HFF-Myc (cell line): ENCODE data around the gene MCTP1.

Experiments
- DNase-seq: peaks from one replicate; pipeline ENCODE4 v3.0.0-alpha.2; 2011; ENCODE audit warnings: low read depth; ENCODE audit errors: extremely low read depth
- H3K4me3 ChIP-seq: replicated peaks from 2 replicates; pipeline ENCODE4 v1.5.1; 2011; ENCODE audit warnings: low read depth, mild to moderate bottlenecking, control low read depth, low read length
- CTCF ChIP-seq: IDR thresholded peaks from 2 replicates; pipeline ENCODE4 v1.5.1; 2012; ENCODE audit warnings: mild to moderate bottlenecking, low read depth, low read length, control low read depth; ENCODE audit errors: missing control alignments

Gene MCTP1

DNA sequence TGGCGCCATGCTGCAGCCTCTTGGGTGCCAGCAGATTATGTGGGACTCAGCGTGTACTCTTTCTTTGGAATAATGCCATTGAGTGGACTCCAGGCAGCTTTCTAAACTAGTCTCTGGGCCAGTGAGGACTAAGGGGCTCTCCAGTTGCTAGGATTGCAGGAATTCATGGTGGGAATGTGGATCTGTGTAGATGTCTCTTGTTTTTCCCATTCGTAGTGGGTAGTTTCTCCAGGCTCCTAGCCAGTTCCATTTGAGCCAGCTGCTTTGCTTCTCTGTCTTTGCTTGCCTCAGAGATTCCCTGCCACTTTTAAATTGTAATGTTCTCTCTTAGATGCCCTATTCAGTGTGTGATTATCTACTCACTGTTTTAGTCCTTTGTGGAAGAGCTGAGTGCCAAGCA is 623.8 kb downstream of the MCTP1 start:
- TF ChIP-seq CTCF = no peak
- H3K4me3 ChIP-seq = no peak overlapping the region
- no peak for DNase-seq

- DNase-seq = no peak
- no peak overlapping the region for H3K4me3 ChIP-seq
- no peak for TF ChIP-seq CTCF
Measured at GRCh38 chr5:94660506-94660905, 624.4 kb downstream of the MCTP1 start.

DNA sequence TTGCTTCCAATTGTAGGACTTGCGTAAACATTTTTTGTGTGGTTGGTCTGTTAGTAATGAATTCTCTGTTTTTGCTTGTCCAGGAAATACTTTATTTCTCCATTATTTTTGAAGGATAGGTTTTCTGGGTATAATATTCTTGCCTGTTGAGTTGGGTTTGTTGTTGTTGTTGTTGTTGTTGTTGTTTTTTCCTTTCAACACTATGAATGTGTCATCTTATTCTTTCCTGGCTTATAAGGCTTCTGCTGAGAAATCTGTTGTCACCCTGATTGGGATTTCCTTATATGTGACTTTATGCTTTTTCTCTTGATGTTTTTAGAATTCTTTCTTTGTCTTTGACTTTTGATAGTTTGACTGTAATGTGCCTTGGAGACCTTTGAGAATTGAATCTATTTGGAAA is 626.6 kb downstream of the MCTP1 start:
- no peak for TF ChIP-seq CTCF

More for the DNA sequence above, 626.6 kb downstream of the MCTP1 start:
- no peak for DNase-seq
- H3K4me3 ChIP-seq = no peak overlapping the region
